ENCODE results near the gene GADL1.
A peak's percentile ranks its signal among the peaks of the same experiment; 100 is the strongest.

The GADL1 gene

DNA sequence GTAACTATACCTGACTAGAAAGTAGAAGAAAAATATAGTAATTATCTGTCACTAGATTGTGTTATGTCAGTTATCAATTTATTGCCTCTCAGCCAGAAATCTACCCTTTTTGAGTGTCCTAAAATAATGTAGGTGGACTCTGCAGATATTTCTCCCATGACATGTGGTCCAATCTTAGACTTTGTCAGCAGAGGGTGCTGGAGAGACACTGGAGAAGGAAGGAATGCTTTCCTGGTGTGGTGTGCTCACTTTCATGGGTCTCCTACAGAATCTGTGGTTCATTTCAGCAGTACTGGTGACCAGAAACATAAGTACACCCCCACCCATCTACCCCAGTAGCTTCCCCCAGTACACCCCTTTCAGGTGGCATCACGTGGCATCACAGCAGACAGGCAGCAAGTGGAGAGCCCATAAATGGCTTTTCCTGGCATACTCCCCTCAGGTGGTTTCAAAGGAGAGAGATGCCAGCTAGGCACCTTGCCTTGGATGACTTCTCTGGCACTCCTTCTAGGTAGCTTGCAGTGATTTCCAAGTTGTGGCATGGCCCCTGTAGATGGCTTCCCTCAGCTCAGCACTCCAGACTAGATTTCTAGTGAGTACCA lies 114.7 kb downstream of the GADL1 start:
- no peak overlapping the region for H3K27ac ChIP-seq
- peak; percentile 10 for DNase-seq
- in situ Hi-C loops (cut with HindIII; ENCODE audit: low pct_ligation_motif_present, low sequenced_read_pairs) = no loop called here

DNA sequence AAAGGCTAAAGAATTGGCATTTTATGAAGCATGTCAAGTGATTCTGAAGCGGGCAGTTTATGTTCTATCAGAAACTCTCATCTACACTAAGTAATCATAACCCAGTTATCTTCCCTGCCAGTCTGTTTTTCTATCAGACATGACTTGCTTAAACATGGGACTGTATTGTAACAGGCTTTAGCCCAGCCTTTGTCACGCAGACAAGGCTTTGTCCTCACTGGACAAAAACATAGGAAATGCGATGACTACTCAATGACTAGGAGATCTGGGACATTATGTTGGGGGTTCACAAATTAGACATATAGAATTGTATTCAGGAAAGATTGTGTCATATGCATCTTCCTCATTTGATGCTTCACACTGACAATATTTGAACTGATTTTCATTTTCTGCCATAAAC lies 115.5 kb downstream of the GADL1 start:
- in situ Hi-C loops (cut with HindIII; ENCODE audit: low pct_ligation_motif_present, low sequenced_read_pairs) = no loop called here
- DNase-seq = no peak

More for the DNA sequence above, 114.7 kb downstream of the GADL1 start:
- no peaks in the 10 kb centered on the region for H3K27me3 ChIP-seq (replicated peaks)
- no peaks in the 10 kb centered on the region for H3K36me3 ChIP-seq (replicated peaks)
- no peak overlapping the region for H3K4me3 ChIP-seq (ENCODE audit: low read depth, low read length)
- TF ChIP-seq, protein P1, sequence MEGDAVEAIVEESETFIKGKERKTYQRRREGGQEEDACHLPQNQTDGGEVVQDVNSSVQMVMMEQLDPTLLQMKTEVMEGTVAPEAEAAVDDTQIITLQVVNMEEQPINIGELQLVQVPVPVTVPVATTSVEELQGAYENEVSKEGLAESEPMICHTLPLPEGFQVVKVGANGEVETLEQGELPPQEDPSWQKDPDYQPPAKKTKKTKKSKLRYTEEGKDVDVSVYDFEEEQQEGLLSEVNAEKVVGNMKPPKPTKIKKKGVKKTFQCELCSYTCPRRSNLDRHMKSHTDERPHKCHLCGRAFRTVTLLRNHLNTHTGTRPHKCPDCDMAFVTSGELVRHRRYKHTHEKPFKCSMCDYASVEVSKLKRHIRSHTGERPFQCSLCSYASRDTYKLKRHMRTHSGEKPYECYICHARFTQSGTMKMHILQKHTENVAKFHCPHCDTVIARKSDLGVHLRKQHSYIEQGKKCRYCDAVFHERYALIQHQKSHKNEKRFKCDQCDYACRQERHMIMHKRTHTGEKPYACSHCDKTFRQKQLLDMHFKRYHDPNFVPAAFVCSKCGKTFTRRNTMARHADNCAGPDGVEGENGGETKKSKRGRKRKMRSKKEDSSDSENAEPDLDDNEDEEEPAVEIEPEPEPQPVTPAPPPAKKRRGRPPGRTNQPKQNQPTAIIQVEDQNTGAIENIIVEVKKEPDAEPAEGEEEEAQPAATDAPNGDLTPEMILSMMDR (IDR thresholded peaks at IDR 0.05; ENCODE audit: low read depth, low read length, missing control alignments) = peak; percentile 62

DNA sequence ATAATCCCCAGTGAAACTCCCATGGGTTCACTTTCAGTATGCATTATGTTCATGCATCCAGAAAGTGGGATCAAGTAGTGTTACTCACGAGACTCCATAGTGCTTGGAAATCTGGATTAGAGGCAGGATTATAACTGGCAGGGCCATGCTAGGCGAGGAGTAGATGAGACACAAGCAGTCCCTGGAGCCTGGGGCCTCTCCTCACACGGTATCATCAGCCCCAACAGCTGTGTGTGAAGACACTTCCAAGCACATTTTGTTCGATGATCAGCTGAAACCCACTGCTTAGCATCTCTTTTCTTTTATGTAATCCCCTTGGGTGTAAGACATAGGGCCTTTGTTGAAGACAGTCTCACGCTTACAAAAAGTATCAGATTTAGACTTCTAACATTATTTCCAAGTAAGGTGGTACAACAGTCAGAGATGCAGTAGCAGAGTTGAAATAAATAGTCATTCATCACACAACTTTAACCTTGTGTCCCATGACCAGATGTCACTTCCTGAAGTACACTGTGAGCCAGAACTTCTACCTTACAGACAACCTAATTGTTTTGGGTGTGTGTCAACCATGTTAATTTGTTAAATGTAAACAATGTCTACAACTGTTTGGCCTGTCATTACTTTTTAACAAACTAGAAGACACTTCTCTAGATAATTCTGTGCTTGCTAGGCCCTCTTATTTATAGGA lies 116.9 kb downstream of the GADL1 start:
- no peaks in the 10 kb centered on the region for H3K27me3 ChIP-seq (replicated peaks)
- in situ Hi-C loops (cut with HindIII; ENCODE audit: low pct_ligation_motif_present, low sequenced_read_pairs) = no loop called here
- DNase-seq = no peak
- no peaks in the 10 kb centered on the region for H3K36me3 ChIP-seq (replicated peaks)
- TF ChIP-seq, protein P1 (IDR thresholded peaks at IDR 0.05; ENCODE audit: low read depth, low read length, missing control alignments) = no peak
- no peak overlapping the region for H3K4me3 ChIP-seq (ENCODE audit: low read depth, low read length)
- no peak overlapping the region for H3K27ac ChIP-seq

More for the DNA sequence above, 115.5 kb downstream of the GADL1 start:
- Histone ChIP-seq H3K27ac (no peak overlapping the region), H3K4me3 (ENCODE audit: low read depth, low read length) (no peak overlapping the region), H3K27me3 (replicated peaks) (no peaks in the 10 kb centered on the region), H3K36me3 (replicated peaks) (no peaks in the 10 kb centered on the region)
- TF ChIP-seq, protein P1 (IDR thresholded peaks at IDR 0.05; ENCODE audit: low read depth, low read length, missing control alignments) = no peak

DNA sequence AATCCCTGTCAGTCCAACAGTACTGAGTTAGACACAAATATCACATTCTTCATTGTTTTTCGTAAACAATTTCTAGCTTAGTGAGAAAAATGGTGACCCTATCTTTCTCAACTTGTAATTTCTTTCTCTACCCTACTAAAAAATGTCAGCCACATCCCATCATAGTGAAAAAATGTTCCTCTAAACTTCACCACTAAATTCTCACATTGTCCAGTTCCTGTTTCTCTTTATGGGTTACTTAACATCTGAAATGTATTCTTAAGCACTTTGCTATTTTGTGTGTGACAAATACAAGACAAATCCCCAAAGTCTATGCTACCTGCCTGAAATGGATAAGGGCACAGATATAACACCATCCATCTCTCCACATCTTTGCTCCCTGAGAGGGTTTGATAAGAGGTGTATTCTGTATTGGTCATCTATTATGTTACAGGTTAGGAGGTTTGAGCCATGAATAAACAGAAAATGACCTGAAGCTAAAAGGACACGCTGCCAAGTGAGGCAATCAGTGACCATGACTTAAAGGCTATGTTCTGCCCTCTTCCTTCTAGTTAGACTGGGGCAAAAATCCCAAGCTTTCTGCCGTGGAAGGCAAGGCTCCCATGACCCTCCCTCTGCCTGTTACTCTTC lies 118.2 kb downstream of the GADL1 start:
- H3K27me3 ChIP-seq (replicated peaks) = no peaks in the 10 kb centered on the region
- H3K4me3 ChIP-seq (ENCODE audit: low read depth, low read length) = no peak overlapping the region
- DNase-seq = no peak
- in situ Hi-C loops (cut with HindIII; ENCODE audit: low pct_ligation_motif_present, low sequenced_read_pairs) = no loop called here
- H3K27ac ChIP-seq = no peak overlapping the region
- H3K36me3 ChIP-seq (replicated peaks) = no peaks in the 10 kb centered on the region
- TF ChIP-seq, protein P1 (IDR thresholded peaks at IDR 0.05; ENCODE audit: low read depth, low read length, missing control alignments) = no peak

DNA sequence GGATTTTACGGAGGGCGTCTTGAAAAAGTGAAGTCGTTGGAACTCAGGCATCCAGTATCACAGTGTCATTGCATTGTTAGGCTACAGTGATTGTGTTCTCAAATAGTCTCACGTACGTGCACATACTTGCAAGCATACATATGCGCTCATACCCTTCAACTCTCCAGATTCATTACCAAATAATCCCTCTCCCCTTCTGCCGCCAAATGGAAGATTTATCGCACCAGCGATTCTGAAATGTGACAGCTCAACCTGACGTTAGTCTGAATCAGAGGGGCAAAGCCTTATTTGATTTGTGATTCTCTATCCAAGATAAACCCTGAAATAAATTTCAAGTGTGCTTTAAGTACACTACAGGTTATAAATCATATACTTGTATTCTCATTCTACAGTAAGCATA lies 119.4 kb downstream of the GADL1 start:
- no peak for DNase-seq
- in situ Hi-C loops (cut with HindIII; ENCODE audit: low pct_ligation_motif_present, low sequenced_read_pairs) = no loop called here
- TF ChIP-seq, protein P1 (IDR thresholded peaks at IDR 0.05; ENCODE audit: low read depth, low read length, missing control alignments) = no peak
- H3K36me3 ChIP-seq (replicated peaks) = no peaks in the 10 kb centered on the region
- no peak overlapping the region for H3K4me3 ChIP-seq (ENCODE audit: low read depth, low read length)
- no peaks in the 10 kb centered on the region for H3K27me3 ChIP-seq (replicated peaks)
- no peak overlapping the region for H3K27ac ChIP-seq
